Middle frontal gyrus (tissue), 1 donor: ENCODE measurements around the gene STK39.

Experiments used
- DNase-seq: peaks from one replicate; pipeline ENCODE4 v3.0.0-alpha.2; 2015; ENCODE audit warnings: low spot score; ENCODE audit errors: extremely low spot score

Gene STK39

DNA sequence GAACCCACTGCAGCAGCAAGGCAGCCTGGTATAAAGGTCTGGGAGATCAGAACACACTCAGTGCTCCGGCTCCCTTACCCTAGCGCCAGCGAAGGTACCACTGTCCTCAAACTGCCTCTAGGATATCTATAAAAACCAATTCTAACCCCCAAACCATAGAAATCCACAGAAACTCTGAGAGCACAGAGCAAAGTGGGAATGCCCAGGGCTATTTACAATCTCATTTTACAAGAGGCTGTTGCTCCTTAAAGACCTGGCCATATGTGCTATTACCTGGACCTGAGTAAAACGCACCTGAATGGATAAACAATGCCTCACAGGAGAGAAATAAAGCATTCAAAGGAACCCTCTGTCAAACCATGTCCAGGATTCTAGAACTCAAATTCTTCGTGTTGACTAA lies 4.3 kb downstream of the STK39 start:
- no peak for DNase-seq

DNA sequence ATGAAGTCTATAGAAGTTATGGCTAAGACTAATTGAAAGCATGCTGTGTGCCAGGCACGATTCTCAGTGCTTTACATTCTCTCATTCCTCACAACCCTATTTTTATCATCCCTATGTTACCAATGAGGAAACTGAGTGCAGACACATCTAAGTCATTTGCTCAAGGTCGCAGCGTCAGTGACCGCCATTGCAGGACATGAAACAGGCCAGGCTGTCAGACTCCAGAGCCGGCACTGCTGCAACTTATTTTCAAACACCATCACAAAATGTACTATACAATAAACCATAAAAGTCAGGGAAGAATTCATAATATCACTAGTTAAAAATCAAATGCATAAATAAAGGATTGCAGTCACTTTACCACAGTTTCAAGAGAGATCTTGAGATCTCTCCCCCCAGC lies 5.6 kb downstream of the STK39 start:
- no peak for DNase-seq

DNA sequence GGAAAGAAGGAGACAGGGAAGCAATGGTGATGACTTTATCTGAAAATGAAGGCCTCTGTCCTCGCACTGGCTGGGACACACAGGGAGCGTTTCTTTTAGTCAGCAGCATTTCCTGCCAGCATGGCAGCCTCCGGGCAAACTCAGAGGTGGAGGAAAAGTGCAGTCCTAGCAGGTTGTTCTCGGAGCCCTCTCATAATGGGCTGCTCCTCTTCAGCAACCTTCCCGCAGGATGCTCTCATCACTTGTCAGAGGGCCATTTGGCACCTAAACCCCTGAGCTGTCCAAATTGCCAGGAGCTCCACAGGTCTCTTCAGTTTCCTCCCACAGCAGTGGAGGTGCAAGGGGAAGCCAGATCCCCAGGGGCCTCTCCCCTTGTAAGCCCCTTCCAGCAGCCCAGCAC lies 6.2 kb downstream of the STK39 start:
- no peak for DNase-seq

DNA sequence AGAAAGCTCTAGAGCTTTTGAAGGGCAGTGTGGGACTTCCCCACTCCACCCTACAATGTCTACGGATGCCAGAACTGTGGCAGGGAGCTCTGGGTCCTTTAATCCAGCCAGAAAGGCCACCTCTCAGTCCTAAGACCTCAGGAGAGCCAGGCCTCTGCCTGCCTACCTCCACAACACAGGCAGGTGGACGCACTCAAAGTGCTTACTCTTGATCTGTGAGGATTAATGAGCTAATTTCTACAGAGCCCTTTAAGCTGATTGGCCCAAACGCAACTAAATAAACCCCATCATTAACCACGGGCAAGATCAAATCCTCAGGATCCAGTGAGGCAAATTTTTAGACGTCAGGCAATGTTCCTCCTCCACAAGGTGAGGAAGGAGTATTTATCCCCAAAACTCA lies 8.1 kb downstream of the STK39 start:
- no peak for DNase-seq

DNA sequence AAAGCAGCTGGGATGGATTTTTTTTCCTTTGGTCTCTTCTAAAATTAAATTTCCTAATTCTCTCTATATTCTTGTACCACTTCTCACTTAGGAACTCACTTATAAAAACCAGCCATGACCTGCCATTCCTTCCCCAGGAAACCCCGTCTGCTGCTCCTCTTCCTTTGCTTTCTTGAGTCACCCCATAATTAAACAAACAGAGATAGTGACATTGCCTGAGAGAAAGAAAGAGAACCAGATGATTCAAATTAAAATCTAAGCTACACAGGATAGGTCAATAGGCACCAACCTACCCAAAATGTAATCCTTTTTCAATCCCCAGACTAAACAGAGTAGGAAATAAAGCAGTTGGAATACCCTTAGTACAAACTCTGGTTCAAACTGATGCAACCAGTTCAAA lies 9.7 kb downstream of the STK39 start:
- no peak for DNase-seq

DNA sequence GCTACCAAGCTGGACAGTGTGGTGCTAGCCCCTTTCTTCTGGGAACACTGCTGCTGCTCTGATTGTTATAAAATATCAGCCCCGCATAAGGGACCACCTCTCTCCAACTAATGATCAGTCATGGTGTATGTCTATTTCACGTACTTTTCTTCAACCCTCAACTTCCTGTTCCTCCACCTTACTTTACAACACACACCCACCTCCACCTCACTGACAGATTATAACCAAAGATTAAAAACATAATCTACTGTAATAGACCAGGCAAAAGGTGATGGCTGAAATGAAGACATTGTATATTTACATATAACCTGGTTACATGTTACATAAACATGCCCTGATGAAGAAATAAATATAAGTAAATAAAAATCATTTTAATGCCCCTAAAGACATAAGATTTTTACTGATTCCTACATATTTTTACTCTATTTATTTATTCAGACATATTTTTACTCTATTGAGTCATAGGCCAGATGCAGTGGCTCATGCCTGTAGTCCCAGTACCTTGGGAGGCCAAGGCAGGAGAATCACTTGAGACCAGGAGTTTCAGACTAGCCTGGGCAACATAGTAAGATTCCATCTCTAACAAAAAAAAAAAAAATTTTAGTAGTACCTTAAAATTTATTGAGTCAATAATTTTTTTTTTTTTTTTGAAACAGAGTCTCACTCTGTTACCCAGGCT lies 12.8 kb downstream of the STK39 start:
- no peak for DNase-seq

DNA sequence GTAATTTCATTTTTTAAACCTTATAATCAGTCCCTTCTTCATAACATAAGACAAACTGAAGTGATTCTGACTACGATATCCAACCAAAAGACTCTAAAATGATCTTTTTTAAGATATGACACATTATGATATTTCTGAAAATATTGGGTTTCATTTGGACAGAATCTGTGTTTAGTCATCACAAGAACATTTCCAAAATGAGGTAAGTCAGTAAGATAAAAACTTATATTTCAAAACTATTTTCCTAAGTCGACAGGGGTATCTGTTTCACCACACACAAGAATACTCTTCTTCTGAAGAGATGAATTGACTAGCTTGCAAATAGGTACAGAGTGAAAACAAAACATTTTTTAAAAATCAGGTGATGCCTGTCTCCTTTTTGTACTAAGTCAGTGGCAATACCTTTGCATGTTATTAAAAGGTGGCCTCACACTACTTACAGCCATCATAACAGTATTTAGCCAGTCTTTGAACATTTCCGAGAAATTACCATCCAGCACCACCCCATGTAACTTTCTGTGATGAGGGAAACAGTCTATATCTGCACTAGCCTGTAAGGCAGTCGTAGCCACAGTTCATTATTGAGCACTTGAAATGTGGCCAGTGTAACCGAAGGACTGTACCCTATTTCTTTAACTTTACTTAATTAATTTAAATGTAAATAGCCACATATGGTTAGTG lies 13.5 kb downstream of the STK39 start:
- no peak for DNase-seq

DNA sequence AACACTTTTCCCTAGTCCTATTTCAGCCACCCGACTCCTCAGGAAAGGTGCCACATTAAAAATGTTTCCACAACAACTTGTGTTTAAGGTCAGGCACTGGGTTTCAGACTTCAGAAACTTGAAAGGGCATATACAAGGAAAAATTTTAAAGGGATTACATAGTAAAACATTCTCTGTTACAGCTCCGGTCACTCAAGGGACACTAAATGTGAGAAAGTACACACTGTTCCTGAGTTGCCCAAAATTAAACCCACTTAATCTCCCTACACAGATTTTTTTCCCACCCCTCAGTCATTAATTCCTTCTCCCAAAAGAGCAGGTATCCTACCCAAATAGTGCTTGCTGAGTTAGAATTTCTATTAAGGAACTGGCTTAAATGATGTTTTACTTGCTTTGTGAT lies 14.2 kb downstream of the STK39 start:
- DNase-seq = no peak

DNA sequence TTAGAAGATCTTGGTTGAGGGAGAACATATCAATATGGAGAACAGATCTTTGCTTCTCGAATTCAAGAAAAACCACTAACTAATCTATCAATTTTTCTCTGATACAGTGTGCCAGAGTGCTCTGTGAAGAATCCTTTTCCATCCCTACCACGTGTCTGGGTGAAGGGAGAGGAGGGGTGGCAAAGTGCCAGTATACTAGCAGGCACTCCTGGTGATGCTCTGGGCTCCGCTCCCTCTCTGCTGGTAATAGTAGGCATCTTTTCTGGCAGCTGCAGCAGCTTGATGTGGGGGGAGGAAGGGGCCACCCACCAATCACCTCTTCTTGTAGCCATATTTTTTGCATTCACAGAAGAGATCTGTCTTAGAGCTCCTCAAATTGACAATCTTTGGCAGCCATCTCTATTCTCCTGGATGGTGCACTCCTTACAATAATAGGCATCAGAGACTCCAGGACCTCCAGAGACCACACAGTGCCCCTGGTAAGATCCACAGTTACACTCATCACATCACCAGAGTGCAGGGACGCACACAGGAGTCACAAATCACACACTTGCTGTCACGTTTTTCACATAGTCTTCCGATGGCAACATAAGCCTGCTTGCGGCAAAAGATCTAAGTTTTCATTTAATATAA lies 15.7 kb downstream of the STK39 start:
- no peak for DNase-seq

DNA sequence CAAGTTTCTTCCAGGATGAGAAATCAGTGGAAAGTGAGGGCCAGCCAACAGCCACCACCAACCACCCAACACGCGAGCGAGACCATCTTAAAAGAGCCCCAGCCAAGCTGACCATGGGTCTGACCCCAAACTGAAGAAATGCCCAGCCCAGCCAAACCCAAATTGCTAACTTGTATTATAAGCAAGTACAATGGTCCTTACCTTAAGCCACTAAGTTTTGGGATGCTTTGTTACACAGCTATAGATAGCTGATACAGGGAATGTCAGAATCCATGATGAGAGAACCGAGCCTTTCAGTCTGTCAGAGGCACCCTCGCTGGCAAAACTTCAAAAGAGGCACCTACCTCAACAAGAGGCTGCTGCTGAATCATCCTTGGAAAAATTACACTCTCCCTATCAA lies 17.0 kb downstream of the STK39 start:
- DNase-seq = no peak

DNA sequence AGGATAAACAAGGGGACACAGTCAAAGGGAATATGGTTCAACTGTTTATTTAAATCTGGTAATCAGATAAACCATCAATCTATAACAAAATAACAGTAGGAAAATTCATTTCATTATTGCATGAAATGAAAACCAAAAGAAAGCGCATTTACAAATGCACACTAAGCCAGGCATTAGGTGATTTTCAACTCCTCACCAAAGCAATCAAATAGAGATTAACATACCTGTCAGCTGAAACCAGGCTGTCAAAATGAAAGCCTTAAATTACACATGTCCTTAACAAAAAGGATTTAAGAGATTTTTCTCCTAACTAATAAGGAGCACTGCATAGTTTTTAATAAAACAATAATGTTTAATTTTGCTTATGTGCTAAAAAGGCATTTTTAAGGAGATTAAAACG lies 23.0 kb downstream of the STK39 start:
- DNase-seq = no peak

DNA sequence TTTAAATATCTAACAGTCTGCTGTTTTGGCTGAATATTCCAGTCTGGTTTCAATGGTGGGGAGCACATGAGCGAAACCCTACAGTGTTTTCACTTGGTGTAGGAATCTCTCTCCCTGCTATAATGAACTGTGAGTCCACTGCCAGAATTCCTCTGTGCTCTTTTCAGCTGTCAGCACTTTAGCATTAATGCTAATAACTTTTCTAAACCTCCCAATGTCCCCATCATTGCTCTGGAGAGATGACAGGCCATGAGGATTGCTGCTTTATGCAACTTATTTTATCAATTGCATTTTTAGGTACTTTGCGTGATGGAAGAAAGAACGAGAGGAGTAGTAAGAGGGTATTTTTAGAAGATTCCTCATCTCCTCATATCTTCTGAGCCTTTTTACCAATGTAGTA lies 25.3 kb downstream of the STK39 start:
- no peak for DNase-seq

DNA sequence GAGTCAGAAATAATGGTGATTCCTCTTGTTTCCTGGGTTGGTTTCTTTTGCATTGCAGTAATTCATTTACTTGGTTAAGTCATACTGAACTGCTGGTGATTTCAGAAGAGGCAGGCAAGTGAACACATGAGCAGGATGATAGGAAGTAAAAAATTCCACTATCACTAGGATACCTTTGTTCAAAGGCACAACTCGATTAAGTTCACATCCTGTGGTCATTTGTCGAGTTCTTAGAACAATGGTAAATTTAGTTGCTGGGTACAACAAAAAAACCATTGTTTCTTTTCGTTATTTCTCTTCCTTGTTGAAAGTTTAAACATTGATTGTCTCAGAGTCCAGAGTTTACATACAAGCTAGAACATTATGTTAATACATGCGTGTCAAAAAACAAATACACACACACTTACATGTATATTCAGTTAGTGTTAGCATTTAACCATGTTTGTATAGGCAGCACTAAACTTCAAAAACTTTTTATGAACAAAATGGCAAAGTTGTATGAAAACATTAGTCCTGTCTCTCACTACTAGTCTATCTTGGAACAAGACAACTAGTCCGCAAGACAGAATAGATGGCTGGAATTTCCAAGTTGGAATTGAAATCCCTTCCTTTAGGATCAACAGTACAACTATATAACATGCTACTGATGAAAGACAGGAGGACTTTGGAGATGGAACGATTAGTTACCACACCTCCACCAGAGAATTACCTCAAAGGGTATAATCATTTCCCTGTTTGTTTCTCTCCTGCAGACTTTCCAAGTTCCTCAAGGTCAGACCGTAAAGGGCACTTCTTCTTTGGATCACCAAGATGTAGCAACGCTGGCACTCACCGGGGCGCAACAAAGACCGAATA lies 26.2 kb downstream of the STK39 start:
- no peak for DNase-seq

DNA sequence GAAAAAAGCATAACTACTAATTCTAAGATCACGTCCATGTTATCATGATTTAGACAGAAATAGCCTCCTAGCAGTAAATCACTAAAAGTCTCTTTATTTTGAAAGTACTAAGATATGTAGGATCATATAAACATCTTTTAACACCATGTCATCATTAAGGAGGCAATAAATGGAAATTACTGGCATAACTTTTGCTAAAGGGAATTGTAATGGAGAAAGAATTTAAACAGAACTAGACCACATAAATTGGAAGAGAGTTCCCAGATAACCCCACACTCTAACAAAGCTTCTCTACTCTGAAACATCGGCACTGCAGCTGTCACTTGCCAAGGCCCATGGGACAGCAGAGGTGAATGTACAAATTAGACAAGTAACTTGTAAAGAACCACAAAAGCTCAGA lies 29.5 kb downstream of the STK39 start:
- DNase-seq = no peak

DNA sequence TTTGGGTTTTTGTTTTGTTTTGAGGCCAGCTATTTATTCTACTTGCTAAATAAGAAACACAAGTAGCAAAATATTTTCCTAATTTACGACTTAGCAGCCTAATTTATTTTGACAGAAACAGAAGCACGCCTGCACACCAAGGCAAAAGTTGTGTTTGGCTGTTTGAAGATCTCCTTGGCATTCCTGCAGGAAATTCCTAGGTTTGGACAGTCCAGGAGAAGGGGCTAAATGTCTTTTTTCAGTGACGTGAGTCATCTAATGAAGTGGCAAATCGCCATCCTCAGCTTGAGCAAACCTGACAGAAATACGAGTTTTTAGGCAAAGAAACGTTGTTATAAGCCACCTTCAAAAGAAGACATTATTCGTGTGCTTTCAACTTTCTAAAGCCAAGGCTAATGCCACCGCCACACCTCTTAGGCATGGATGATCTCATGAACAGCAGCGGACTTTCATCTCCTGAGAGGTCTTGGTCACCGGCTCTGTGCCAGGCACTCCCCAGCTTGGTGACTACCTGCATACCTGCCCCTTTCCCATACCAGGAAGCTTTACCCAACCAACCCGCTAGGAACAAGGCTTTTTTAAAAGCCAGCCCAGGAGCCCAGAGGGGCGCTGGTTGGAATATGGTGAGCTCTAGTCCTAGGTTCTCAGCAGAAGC lies 30.9 kb downstream of the STK39 start:
- no peak for DNase-seq

DNA sequence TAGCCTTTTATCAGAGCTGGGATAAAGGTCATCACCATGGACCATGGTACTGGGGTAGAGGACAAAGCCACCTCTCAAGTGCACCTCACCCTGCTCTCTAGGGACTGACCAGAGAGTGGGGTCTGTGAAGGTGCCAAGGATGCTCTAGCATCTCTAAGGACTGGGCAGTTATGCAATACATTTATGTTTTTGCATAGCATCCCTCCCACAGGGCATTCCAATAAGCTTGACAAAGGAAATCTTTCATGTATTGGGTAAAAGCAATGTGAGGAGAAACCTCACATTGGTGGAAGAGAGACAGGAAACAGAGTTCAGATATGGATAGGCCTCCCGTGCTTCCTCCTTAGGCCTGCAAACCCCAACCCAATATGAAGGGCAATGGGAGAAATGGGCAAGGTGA lies 31.6 kb downstream of the STK39 start:
- no peak for DNase-seq

DNA sequence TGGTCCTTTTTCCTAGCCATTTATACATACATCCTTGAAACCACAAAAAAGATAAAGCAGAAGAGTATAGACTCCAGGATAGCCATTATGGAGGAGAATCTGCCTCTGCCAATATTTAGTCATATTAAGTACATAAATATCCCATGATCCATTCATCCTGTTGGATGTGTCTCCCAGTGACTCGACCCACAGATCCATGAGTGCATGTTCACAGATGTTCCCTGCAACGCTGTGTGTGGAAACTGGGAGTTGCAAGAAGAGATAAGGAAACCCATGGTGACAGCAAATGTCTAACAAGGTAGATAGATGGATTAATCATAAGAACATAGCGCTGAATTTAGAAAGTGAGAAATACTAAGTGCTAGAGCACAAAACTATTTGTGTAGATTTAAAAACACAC lies 34.5 kb downstream of the STK39 start:
- no peak for DNase-seq

DNA sequence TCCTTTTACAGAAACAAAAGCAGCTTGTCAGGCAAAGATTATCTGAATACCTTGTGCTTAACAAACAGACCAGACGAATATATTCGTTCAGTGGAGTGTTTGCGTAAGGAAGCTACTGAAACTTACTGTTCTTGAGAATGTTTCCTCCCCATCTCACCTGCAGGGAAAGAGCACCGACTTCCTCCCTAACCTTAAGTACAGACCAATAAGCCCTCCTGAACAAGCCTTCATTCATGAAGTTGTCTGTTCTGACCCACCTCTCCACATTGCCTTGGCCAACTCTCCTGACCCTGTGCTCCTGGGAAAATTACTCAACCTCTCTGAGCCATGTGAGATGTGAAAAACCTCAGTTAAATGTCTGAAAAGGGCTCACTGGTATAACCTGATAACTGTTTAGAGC lies 35.2 kb downstream of the STK39 start:
- DNase-seq = no peak

DNA sequence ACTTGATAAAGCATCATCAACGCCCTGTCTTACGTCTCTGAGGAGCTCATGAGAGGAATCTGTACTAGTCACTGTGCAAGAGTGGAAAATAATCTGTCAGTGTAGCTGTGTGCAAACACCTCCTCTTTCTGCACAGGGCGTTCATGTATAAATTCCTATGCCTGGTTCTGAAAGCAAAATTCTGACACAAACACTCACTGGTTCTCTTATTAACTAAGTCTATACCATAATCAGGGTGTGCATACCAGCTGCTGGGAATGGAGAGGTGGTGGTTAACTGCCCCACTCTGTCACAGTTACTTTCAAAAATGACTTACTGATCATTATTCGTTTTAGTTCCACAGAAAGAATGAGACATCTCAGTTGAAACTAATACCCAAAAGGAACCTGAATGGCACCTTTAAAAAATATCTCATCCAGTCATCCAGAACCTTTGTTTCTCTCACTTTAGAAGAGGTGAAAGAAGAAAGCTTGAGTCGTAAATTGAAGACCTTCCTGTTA lies 35.7 kb downstream of the STK39 start:
- DNase-seq = no peak

DNA sequence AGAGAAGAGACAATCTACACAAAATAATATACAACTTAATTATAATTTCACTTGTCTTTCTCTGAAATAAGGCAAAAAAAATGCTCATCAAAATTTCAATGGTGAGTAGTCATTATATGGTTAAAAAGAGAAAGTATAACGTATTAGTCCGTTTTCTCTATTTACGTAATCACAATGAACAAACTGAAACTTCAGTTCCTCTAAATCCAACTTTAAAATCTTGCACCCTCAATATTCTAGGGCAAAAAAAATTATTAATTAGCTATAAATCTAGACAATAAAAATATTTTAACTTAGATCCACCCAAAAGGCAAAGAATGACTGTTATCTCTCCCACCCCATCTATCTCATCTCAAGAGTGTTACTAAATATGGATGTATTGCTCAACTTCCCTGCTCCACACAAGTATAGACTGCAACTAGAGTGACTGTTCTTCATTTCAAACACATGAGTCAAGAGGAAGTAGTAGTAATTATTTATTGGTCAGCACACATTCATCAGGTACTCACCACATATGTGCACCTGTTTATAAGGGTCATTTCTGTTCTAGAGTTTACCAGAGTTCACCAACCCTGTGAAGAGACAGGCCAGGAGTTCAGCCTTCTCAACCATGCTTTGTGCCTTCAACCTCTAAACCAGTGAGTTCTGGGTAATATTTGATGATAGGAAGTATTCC lies 36.4 kb downstream of the STK39 start:
- no peak for DNase-seq
